Lower lobe of right lung (tissue), 2 donors: Measurements from ENCODE around the gene VPS37D. TPM values are rescaled to one million over a fixed set of nuclear protein-coding genes. Genes with fewer than 3 reads are reported as not detected.
A peak's percentile ranks its signal among the peaks of the same experiment; 100 is the strongest.

ENCODE experiments used
- ATAC-seq, 2 donors: fragments of 200-7000 bp; cut with Tn5 transposase; one replicate each; pipeline ENCODE4 v1.9.1; 2020 to 2022; ENCODE audit warnings: mild to moderate bottlenecking in 2 of 2, moderate library complexity in 2 of 2
- DNase-seq: peaks from one replicate; pipeline ENCODE4 v3.0.0-alpha.2; 2020
- H3K27ac ChIP-seq: fragments of 200-600 bp; one replicate; pipeline ENCODE4 v1.8.0; 2022
- H3K27me3 ChIP-seq: fragments of 200-600 bp; one replicate; pipeline ENCODE4 v1.8.0; 2022; ENCODE audit warnings: low read depth
- H3K36me3 ChIP-seq: fragments of 200-600 bp; one replicate; pipeline ENCODE4 v1.8.0; 2022; ENCODE audit warnings: mild to moderate bottlenecking
- H3K4me1 ChIP-seq: fragments of 200-600 bp; one replicate; pipeline ENCODE4 v1.8.0; 2022
- H3K4me3 ChIP-seq: fragments of 200-600 bp; one replicate; pipeline ENCODE4 v1.8.0; 2022; ENCODE audit warnings: mild to moderate bottlenecking
- H3K9me3 ChIP-seq: fragments of 200-600 bp; one replicate; pipeline ENCODE4 v1.8.0; 2022
- CTCF ChIP-seq: fragments of 200-600 bp; IDR thresholded peaks from one replicate; pipeline ENCODE4 v1.8.0; 2022; ENCODE audit warnings: antibody characterized with exemption, mild to moderate bottlenecking
- intact Hi-C: fragments of 100-400 bp; cut with DNase I; formaldehyde crosslinking; loops from one replicate; pipeline ENCODE4 v1.11.0; 2022
- total RNA-seq: library from RNA; stranded (reverse); fragmentation: NEBNext Ultra II Directional; extraction: Animal tissue kit (Norgen Biotek cat#: 25700); gene quantifications from one replicate; pipeline ENCODE4 v1.2.1, GENCODE V29; 2021
- donor health status: DM: no; HTN: yes; CAD: no; lungs with severe emphysema.

VPS37D gene
- total RNA-seq, 1 donor from 2014 or later = 1.3 TPM

DNA sequence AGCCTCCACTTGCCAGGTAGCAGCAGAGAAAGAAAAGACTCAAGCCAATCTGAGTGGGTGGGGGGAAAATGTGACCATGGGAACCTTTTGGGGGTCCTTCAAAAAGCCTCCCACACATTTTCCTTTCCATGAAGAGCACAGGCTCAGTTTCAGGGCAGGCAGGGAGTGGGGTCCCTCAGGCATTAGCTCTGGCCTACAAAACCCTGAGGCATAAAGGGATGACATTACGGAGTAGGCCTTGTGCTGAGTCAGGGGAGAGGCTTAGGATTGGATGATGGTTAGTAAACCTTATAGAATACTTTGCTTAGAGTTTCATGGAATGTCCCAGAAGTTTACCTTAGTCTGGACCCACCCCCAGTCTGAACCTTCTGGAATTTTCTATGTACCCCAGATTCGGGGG is 12.1 kb downstream of the VPS37D start:
- H3K4me1 ChIP-seq = peaks cover 36% of the 10 kb centered on the region

GRCh38 chr7:73680501-73680900 is 12.9 kb downstream of the VPS37D start:
- Histone ChIP-seq H3K4me1 (peaks cover 37% of the 10 kb centered on the region), H3K4me3 (no peak overlapping the region), H3K27ac (no peak overlapping the region), H3K27me3 (no peaks in the 10 kb centered on the region), H3K36me3 (peaks cover 14% of the 10 kb centered on the region), H3K9me3 (no peaks in the 10 kb centered on the region)
- DNase-seq (no peak), ATAC-seq (no peak)
- no peak for TF ChIP-seq CTCF
- intact Hi-C loops = no loop called here

More for the DNA sequence above, 12.1 kb downstream of the VPS37D start:
- no peak for DNase-seq
- Histone ChIP-seq H3K9me3 (no peaks in the 10 kb centered on the region), H3K27ac (no peak overlapping the region), H3K4me3 (no peak overlapping the region), H3K27me3 (no peaks in the 10 kb centered on the region), H3K36me3 (peaks cover 14% of the 10 kb centered on the region)
- TF ChIP-seq CTCF = no peak
- no peak for ATAC-seq
- intact Hi-C loops = no loop called here

GRCh38 chr7:73681031-73681430 is 13.4 kb downstream of the VPS37D start:
- ATAC-seq (no peak), DNase-seq (no peak)
- Histone ChIP-seq H3K27me3 (no peaks in the 10 kb centered on the region), H3K27ac (no peak overlapping the region), H3K4me1 (peaks cover 37% of the 10 kb centered on the region), H3K36me3 (peaks cover 14% of the 10 kb centered on the region), H3K4me3 (no peak overlapping the region), H3K9me3 (no peaks in the 10 kb centered on the region)
- intact Hi-C loops = no loop called here
- TF ChIP-seq CTCF = no peak

GRCh38 chr7:73682745-73683055 is 15.1 kb downstream of the VPS37D start:
- no peaks in the 10 kb centered on the region for H3K27me3 ChIP-seq
- no peak for TF ChIP-seq CTCF
- DNase-seq (no peak), ATAC-seq (peak in 1 of 2 donors; percentile 13)
- intact Hi-C loops = no loop called here
- H3K36me3 ChIP-seq = peaks cover 26% of the 10 kb centered on the region
- H3K4me1 ChIP-seq = peaks cover 37% of the 10 kb centered on the region
- H3K4me3 ChIP-seq = peak overlapping the region; percentile 98
- H3K27ac ChIP-seq = peak overlapping the region; percentile 92
- H3K9me3 ChIP-seq = no peaks in the 10 kb centered on the region

DNA sequence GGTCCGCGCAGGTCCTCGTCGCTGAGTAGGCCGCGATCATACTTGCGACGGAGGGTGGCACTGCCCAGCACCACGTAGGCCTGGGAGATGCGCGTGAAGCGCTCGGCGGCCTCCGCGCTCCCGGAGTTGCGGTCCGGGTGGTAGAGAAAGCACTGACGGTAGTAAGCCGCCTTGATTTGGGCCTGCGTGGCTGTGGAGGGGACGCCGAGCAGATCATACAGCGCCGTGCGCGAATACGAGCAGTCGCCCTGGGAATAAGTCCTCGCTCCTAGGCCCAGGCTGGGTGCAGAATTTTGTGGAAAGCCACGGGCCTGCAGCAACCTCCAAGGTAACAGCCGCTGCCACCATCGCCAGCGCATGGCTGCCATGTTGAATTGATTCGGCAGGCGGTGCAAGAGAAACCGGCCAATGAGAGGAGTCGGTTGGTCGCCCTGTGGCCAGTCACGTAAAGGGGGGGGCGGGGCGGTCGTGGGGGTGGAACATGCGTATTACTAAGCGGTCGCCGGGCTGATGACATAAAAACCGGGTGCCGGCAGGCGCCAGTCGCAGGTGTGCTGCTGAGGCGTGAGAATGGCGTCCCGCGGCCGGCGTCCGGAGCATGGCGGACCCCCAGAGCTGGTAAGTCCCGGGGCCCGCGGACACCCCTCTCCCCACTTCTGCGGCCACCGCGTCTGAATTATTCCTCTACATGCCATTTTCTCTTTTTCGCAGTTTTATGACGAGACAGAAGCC is 15.6 kb downstream of the VPS37D start, which contains the start of the genes BUD23 and DNAJC30:
BUD23 (plus strand) TSS at position 542 of the 732 bp plus-strand sequence; CDS start at position 571, 29 bp downstream.
DNAJC30 (minus strand) TSS at position 398 of the 732 bp plus-strand sequence; CDS start at position 368, 30 bp downstream.
- Histone ChIP-seq H3K27ac (peak within 1 kb of the TSS; percentile 92), H3K36me3 (peaks cover 26% of the 10 kb centered on the region), H3K9me3 (no peaks in the 10 kb centered on the region), H3K4me3 (peak within 1 kb of the TSS; percentile 98), H3K27me3 (no peaks in the 10 kb centered on the region), H3K4me1 (peaks cover 37% of the 10 kb centered on the region)
- TF ChIP-seq CTCF = peak; percentile 18
- DNase-seq (peak; percentile 98), ATAC-seq (peak; percentile 98)
- intact Hi-C loops = no loop called here
